HG03066 (cell line): Measurements from ENCODE around the gene SCYGR3.
"Not testable (repeated sequence)": the region's sequence is repeated elsewhere in the genome, so short reads cannot be mapped to it uniquely, and the experiment has no call there.

Experiments used
- ATAC-seq: cut with Tn5 transposase; IDR thresholded peaks from one replicate; pipeline ENCODE4 v1.9.1; 2021; ENCODE audit warnings: low read depth; ENCODE audit not compliant: unreplicated experiment

Gene SCYGR3

DNA sequence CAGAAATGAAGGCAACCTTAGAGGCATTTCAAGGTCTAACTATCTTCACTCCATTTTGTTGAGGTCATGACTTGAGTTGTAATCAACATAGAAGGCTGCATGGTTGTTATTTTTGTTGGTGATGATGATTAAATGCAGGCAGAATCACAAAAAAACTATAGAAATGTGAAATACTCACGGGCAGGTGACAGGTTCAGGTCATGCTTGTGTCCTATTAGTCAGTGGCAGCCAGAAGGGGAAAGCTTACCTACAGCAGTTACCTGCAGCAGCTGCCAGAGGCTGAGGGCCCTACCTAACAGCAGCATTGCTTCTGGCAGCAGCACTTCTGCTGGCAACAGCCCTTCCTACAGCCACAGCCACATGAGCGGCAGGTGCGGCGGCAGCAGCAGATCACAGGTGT lies 394 bp downstream of the SCYGR3 start:
- no peak for ATAC-seq

DNA sequence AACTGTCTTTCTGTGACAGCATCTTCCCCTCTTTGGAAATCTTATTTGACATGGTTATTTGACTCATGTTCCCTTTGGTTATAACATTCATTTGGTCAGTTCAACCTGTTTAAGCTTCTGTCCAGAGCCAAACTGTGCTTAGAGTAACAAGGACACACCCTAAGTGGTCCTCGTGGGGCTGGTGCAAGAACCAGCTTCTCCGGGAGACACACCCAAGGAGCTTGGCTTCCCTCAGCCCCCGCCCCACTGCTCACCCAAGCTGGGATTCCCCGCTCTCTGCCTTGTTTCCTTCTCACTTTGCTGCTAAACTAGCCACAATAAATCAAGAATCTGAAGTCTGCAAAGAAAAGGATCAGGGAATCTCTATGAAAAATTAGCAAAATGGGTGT lies 1.4 kb downstream of the SCYGR3 start:
- no peak for ATAC-seq

DNA sequence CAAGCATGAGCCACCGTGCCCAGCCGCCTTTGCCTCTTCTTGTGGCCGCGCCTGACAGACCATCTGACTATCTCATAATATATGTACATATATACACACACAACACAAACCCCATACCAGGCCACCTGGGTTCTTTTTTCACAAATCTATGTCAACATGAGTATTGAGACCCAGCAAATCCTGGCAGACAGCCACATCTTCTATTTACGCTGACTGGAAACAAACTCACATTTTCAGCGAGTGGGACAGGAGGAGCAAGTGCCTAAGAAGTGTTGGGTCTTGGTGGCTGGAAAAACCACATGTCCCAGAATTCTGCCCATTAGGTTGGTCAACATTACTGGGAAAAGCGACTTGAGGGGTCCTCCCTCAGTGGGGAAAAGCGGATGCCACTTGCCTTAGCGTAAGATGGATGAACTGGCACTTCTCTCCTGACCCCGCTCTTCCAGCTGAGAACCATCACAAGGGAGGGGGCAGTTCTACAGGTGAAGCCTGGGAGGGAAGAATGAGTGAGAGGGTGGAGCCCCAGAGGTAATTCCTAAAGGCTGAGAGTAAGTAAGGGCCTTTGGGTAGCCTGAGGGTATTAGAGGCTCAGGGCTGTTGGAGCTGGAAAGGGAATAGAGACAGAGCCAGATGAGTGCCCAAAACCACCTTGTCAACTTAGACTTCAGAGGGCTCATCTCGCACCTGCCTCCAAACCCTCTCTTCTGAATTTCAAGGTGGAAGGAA lies 1.9 kb downstream of the SCYGR3 start:
- no peak for ATAC-seq

DNA sequence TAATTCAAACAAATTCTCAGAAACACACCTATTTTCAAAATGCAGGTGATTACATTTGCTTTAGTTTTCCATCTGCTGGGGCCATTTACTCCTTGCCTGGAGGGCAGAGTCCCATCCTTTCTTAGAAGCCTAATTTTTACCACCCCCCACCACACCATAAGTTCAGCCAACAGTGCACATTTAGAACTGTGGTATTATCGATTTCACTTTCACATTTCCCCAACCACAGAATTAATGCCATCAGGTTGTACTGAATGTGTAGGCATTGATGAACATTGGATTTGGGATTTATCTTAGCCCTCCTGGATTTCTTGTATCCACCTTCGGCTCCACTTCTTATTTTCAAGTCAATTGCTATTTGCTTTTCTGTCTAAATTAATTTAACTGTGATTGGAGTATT lies 4.5 kb downstream of the SCYGR3 start:
- no peak for ATAC-seq

DNA sequence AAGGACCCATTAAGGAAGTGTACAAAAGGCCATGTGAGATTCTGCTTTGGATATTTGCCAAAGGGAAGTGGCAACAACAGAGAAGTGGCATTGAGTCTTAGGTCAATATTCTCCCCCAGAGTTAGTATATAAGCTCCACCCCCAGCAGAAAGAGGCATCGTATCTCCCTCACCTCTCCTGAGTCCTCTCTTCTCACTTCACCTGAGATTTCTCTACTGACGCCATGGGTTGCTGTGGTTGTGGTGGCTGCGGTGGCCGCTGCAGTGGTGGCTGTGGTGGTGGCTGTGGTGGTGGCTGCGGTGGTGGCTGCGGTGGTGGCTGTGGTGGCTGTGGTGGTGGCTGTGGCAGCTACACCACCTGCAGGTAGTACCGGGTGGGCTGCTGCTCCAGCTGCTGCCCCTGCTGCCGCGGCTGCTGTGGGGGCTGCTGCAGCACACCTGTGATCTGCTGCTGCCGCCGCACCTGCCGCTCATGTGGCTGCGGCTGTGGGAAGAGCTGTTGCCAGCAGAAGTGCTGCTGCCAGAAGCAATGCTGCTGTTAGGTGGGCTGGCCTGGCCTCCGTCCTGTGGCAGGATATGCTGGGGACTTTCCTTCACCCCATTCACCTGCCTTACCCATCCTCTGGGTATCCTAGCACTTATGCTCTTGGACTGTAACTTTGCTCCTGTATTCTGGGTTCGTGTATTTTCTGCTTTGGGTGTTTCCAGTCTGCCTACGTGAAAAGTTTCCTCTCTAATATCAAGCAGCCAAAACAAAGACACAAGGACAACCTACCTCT lies 5.9 kb downstream of the SCYGR3 start:
- ATAC-seq = peak; percentile 63

DNA sequence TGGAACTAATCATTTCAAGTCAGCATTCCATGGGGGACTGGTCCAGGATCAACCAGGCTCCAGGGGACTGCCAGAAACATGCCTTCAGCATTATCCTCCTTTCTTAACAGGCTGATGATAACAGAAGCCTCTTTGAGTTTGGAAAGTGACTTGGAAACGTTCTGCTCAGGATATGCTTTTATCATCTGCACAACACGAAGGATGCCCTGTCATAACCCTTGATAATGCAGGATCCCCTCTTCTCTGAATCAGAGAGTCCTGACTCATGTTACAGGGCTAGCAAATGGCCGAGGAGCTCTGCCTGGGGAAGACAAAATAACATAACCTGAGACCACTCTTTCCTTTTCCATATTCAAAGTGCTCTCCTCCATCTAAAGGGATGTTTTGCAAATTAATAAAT lies 6.7 kb downstream of the SCYGR3 start:
- no peak for ATAC-seq

DNA sequence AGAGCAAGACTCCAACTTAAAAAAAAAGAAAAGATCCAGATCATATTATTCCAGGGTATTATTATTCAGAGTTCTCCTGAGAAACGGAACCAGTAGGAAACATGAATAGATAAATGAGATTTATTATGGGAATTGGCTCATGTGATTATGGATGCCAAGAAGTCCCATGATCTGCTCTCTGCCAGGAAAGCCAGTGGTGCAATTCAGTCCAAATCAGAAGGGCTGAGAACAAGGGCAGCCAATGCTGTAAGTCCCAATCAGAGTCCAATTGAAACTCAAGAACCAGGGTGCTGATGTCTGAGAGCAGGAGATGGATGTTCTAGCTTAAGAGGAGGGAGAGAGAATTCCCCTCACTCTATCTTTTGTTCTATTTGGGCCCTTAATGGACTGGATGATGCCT lies 8.2 kb downstream of the SCYGR3 start:
- ATAC-seq = no peak

DNA sequence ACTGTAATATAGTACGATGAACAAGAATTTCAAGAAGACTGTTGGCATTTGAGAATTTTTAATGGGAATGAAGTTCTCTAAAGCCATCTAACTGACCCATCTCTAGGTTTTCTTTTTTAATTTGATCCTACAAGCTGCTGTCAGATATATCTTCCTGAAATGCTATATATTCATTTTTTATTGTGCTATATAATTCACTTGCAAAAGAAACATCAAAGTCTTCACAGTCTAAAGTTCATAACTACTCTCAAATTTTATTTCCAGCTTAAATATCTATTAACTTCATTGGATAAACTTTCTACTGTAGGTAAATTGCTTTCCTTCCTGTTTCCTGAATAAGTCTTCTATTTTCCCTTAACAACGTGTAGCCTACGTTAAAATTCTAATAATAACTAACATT lies 12.3 kb downstream of the SCYGR3 start:
- no peak for ATAC-seq

DNA sequence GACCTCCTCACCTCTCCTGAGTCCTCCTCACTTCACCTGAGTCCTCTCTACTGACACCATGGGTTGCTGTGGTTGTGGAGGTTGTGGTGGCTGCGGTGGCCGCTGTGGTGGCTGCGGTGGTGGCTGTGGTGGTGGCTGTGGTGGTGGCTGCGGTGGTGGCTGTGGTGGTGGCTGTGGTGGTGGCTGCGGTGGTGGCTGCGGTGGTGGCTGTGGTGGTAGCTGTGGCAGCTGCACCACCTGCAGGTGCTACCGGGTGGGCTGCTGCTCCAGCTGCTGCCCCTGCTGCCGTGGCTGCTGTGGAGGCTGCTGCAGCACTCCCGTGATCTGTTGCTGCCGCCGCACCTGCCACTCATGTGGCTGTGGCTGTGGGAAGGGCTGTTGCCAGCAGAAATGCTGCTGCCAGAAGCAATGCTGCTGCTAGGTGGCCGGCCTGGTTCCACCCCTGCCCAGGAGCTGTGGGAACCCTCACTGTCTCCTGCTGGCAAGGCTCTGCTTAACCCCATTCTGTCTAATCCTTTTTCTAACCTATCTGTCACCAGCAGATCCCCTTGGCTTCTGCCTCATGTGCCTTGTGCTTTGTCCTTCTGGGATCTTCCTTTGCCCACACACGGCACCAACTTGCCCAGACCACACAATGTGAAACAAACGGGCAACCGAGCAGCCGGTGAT lies 15.7 kb downstream of the SCYGR3 start, which contains the start of gene SCYGR2:
SCYGR2 (plus strand) TSS at position 59 of the 669 bp plus-strand sequence; CDS start at position 59, 0 bp downstream.
- not testable (repeated sequence) for ATAC-seq

DNA sequence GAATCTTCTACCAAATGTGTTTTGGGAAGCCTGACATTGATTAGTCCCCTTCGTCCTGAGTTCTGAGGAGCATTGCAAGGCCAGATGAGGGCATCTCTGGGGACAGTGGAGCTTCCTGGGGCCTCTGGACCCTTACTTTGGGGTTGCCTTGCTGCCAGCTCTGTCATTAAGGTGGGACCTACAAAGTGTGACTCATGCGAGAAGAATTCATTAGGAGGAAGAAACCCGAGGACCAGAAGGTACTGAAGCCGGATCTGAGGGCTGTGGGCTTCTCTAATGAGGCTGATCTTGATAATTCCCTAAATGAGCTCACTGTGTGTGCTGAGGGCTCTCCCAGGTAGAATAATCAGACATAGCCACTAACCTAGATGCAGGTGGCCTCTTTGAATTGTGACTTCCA lies 16.6 kb downstream of the SCYGR3 start:
- ATAC-seq = no peak

DNA sequence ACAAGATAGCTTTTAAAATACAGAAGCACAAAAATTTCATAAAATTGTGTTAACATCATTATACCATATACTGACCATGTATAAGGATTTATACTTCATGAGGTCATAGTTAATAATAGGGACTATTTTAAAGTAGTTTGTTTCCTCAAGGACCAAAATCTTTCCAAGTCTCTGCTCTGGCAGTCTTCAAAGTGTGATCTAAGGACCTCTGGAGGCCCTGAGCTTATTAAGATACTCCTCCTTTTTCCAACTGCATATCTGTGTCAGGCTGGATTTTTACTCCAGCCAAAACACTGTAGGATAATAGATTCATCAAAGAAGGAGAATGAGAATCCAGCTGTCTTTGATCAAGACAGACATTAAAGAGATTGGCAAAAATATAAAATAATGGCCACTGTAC lies 17.6 kb downstream of the SCYGR3 start:
- no peak for ATAC-seq

DNA sequence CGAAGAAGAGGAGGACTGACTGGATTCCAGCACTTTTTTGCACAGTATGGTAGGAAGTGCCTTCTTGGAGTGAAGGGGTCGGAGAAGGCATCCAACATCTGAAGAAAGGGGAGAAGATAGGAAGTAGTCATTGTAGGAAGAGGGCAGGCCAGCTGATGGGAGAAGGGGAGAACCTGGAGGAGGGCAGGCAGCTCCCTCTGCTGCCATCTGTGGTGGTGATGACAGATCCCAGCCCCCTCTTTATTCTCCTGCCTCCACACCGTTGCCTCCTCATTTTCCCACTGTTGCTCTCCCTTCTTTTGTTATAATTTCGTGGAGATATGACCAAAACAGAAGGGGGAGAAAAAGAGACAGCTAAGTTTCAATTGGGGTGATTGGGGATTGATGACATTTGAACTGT lies 18.8 kb downstream of the SCYGR3 start:
- ATAC-seq = no peak

DNA sequence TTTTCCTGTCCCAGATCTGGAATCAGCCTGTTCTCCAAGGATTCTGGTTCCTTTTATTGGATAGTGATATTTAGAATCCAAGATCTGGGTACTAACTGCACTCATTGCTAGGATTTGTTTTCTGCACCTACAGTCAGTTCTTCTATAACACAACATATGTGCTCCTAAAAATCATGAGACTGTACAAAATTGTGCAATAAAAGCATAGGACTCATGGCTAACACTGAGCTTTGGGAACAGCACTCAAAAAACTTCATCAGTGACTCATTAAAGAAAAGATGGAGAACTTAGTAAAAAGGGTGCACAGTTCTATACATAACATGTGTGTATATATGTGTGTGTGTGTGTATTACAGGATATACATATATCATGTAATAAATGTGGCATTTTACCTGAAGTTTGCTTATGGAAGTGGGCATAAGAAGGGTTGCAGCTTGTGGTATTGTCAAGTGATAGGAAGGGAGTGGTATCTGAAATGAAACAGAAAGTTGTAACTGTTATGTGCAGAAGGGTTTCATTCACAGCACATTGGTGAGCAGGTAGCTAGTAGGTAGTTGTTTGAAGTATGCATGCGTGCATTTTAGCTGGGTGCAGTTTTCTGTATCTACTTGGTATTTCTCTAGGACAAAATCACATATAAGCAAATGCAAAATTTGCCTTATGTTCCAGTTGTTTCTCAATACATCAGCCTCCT lies 21.8 kb downstream of the SCYGR3 start:
- no peak for ATAC-seq

DNA sequence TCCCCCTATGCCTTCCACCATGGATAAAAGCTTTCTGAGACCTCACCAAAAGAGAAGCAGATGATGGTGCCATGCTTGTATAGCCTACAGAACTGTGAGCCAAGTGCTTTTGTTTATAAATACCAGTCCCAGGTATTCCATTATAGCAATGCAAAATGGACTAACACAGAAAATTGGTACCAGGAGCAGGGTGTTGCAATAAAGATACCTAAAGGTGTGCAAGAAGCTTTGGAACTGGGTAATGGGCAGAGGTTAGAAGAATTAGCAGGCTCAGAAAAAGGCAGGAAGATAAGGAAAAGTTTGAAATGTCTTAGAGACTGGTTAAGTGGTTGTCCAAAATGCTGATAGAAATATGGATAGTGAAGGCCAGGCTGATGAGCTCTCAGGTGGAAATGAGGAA lies 32.3 kb downstream of the SCYGR3 start:
- ATAC-seq = no peak

DNA sequence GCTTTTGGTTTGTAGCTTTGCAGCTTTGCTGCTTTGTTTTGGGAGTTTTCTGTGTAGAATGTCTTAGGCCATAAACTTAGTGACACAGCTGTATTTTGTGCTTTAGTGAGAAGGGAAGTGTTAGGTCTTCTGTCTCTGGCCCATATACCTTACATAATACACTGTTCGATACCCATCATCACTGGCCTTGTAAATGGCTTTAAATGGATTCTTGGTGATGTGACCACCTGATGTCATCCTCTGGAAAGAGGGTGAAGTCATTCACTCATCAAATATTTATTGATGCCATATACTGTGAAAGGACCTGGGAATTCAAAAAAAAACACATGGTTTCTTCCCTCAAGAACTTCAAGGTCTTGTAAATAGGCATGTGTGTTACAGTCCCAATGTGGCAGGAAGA lies 34.8 kb downstream of the SCYGR3 start:
- no peak for ATAC-seq

DNA sequence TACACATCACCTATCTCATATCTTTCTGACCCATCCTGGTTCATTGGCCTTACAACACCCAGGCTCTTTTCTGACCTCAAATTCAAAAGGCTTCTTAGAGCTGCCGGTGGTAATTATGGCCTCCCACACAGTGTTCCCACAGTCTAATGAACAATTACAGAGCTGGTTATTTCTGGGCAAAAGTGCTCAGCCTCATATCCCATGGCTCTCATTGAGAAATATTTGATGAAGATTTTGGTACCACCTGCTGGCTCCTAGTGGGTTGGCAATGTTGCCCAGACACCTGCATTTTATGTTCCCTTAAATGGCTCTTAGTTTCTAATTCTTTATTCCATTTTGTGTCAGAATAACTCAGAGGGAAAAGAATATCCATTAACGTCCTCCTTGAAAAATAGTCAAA lies 36.0 kb downstream of the SCYGR3 start:
- ATAC-seq = no peak

DNA sequence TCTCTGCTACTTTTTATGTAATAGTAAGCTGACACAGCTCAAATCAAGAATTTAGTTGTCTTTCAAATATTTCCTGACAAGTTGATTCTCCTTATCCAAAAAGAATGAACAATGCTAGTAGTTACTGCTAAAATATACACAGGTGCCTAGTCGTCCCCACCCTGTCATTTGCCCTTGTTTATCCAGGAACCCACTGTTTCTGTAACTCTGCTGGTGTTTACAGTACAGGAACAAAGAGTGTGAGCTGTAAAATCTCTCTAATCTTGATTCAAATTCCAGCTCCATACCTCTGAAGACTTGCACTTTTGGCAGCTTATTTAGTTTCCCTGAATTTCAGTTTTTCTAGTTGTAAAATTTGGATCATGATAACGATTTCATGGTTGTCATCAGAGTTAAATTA lies 37.1 kb downstream of the SCYGR3 start:
- no peak for ATAC-seq

DNA sequence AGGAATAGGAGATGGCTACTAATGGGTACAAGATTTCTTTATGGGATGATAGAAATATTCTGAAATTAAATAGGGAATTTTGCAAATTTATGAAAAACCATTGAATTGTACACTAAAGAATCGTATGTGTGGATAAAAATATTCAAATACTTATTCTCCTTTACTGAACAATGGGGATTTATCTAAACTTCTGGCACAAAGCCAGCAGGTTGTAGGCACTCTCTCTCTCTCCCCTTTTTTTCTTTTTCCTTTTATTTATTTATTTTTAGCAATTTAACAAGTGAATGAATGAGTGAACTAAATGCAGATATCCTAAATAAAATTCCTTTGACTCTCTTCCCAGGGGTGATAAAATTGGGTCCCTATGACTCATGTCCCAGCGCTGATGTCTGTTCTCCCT lies 37.8 kb downstream of the SCYGR3 start:
- no peak for ATAC-seq

DNA sequence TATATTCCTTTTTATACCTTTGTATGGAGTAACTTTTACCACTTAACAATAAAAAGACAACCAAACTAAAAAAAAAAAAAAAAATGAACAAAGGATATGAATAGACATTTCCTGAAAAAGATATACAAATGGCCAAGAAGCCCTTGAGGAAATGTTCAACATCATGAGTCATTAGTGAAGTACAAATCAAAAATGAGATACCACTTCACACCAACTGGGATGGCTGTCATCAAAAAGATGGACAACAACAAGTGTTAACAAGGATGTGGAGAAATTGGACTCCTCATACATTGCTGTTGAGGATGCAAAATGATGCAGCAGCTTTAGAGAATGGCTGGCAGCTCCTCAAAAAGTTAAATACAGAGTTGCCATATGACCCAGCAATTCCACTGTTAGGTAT lies 38.5 kb downstream of the SCYGR3 start:
- ATAC-seq = no peak

DNA sequence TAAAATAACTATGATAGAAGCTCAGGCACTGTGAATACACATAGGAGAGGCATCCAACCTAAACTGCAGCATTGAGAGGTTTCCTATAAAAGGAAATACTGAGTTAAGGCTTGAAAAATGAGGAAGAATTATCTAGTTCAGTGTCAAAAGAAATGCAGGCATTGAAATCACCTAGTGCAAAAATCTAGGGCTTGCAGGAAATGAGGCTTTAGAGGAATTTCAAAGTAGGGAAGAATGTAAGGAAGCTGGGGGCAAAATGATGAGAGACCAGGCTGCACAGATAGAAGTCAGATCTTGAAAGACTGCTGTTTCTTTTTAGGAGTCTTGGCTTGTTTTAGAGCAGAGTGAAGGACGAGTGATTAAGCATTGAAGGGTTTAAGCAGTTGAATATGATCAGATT lies 44.0 kb downstream of the SCYGR3 start:
- ATAC-seq = no peak

DNA sequence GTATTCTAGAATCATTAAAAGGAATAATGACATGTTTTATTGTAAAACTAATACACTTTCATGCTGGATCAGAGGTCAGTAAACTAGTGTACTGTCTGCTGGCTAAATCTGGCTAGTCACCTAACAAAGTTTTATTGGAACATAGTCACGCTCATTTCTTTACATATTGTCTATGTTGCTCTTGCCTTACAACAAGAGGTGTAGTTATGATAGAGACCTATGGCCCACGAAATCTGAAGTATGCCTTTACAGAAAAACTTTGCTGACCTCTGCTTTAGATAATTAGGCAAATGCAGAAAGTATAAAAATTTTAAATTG lies 45.8 kb downstream of the SCYGR3 start:
- ATAC-seq = no peak
